ENCODE results near the gene MEIS2.
A peak's percentile ranks its signal among the peaks of the same experiment; 100 is the strongest.

The MEIS2 gene

DNA sequence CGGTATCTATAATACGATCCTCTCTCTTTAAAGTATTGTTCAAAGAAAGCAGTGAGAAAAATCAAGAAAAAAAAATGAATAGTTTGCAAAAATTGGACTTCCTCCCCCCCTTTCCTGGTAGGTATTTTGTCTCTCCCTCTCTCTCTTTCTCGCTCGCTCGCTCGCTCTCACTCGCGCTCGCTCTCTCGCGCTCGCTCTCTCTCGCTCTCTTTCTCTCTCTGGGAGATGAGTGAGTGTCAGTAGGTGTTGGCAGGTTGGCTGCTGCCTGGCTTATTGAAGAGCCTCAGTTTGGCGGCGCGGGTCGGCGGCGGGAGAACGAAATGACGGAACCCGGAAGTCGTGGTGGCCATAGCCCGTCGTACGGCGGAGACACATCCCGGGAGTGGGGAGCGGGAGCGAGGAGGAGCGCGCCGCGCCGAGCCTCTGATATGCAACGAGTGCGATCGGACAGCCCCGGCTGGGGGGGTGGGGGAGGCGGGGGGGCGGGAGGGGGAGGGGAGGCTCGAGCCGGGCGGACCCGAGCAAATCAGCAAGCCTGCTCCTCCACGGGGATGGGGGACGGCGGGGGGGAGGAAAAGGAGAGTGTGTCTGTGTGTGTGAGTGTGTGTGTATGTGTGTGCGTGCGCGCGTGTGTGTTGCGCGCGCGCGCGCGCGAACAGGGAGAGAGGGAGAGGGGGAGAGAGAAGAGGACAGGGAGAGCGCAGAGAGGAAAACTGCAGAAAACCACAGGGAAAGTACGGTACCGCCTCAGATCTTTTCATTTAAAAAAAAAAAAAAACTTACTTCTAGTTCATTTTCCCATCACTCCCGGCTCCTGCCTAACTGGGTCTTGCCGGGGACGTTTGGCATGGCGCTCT lies at the start of gene MEIS2:
MEIS2 (minus strand) TSS at position 441 of the 857 bp plus-strand sequence. CDS start 1,083 bp downstream, outside the sequence.
- DNase-seq, result peak; percentile 34

DNA sequence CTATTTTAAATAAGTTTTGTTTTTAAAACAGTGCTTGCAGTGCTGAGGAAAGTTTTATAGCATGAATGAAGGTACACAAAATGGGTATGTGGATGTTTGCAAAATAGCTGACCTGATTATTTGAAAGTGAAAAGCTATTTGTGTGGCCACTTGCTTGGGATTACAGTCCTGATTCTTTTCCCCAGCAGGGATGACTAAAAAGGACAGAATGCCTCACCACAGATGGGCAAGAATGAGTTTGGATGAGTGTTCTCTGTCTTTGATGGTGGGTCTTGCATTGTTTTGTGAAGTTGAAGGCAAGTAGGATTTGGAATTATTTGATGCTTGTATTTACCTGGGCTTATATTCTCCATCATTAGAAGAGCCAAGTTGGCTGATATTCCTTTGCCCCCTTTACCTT lies 48.8 kb upstream of the MEIS2 start:
- DNase-seq, result no peak

DNA sequence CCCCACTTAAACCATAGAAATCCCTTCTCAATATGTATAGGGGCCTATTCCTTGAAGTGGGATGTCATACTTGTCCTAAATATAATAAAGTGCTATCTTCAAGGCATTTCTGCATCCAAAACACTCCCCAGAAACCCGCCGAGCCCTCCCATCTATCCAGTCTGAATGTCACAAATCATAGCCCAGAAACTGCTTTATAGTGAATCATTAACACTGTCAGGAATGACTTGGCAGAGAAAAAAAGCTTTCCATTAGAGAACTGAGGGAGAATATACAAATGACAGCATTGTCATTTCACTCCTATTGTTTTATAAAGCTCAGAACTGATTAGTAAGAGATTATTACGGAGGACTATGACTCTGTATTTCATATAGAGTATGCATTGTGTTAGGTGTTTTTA lies 48.4 kb upstream of the MEIS2 start:
- no peak for DNase-seq

DNA sequence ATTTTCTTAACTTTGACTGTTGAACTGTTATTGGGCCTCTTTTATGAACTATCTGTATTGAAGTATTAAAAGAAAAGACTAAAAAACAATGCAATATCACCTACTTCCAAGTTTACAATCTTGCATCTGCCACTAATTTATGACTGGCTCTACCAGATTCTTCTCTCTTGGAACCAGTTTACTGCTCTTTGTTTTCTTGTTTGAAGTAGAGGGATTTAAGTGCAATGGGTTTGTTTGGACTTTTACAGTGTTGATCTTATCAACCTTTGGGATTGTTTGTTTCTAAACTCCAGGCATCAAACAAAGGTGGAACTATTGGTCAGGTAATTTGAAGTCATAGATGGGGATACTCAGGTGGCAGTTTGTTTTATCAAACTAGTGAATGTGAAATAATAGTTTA lies 43.0 kb upstream of the MEIS2 start:
- DNase-seq, result no peak

- no peak for DNase-seq
Observed at GRCh38 chr15:37142371-37142770, 42.0 kb upstream of the MEIS2 start.

DNA sequence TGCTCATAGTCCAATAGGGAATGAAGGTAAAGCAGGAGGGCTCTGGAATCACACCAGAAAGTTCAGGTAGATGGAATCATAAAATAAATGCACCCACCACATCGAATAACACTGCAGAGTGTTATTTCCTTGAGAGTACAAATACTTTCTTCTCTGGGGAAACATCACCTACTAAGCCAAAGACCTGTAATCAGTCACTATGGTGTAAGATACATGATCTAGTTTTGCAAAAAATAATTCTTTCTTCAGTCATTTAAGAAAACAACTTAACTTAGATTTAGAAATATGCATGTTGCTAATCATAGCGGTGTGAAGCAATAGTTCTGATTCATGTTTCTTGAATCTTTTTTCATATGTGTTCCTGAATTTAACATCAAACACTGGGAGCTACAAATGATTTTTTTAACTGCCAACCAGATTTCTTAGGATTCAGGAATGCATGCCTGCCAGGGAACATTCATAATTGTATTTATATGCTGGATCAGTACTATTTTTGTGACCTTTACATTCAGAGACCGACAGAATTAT lies 40.2 kb upstream of the MEIS2 start:
- no peak for DNase-seq

GRCh38 chr15:37138591-37139215 lies 38.4 kb upstream of the MEIS2 start:
- no peak for DNase-seq

DNA sequence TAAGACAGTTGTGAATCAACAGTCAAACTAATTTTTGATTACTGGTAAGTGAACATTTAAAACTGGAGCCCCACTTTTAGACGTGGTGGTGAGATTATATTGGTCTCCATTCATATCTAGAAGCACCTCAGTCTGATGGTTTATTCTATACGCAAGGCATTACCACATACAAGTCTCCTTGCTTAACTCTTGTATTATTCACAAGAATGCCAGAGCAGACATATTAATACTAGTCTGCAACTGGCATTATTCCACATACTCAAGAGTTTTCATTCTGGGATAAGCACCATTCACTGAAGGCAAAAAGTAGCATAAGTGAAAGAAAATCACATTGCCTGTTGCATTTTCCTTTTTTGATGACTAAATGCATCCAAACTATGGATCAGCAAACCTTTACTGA lies 36.9 kb upstream of the MEIS2 start:
- no peak for DNase-seq

GRCh38 chr15:37136666-37137065 lies 36.3 kb upstream of the MEIS2 start:
- no peak for DNase-seq

DNA sequence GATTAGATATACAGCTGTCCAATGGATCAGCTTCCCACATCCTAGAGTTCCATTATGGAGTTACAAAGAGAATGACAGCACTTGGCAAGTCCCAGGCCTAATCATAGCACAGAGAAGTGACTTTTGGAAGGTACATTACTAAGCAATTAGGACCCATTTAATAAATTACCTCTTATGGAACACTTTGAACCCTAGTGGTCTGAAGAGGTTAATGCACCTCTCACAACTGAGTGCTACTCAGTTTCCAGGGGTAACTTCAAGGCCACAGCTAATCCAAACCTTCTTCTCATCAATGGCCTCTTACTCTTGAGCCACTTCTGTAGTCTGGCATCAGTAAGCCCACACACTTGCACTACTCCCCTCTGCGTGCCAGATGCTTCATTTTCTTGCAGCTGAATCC lies 34.9 kb upstream of the MEIS2 start:
- no peak for DNase-seq

DNA sequence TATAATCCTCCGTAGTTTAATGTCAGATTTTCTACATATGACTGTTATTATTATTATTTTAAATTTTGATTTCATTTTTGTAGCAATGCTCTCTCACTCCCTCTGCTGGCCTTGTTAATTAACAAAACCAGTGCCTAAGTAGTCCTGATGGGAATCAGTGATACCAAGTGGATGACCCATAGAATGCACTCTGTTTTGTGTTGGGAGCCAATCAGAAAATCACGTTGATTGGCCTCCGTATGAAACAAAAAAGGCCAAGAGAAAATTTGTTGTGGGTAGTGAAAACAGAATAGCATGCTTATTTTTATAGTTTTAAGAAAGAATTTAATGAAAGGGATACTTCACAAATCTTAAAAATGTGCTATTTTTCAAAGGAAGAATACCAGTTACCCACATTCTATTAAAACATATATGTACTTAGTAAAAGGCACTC lies 34.4 kb upstream of the MEIS2 start:
- DNase-seq, result no peak

- DNase-seq, result no peak
Observed at GRCh38 chr15:37134244-37134643, 33.9 kb upstream of the MEIS2 start.

DNA sequence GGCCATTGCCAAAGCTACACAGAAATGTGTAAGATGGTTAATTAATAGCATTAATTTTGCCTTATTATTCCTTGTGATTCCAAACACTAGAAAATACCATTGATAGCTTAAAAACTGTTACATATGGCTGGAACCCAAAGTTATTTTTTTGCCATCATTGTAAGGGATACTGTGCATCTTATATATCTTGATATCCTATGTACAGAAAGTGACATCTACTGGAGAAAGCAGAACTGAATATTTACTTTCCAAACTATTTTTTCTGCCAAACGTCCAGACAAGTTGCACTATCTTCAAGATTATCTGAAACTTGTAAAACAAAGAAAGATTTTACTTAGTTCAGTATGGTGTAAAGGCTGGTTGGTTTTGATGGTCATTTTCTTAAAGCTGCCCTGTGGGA lies 33.3 kb upstream of the MEIS2 start:
- DNase-seq, result no peak

- DNase-seq, result no peak
Observed at GRCh38 chr15:37132826-37133417, 32.6 kb upstream of the MEIS2 start.

DNA sequence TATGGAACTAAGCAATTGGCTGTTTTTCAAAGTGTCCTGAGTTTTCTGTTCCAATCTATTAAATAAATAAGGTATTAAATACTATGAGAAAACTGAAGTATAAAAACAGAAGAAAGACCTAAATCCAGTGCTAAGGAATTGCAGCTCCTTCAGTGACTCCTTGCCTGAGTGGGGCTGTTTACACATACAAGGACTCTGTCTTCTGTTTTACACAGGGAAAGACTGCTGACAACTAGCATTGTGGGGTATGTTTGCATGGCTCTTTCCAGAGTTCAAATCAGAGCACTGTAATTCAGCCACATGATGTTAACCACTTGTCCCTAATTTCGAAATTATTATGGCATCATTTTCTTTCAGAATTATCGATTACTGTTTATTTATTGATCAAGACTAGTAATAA lies 31.3 kb upstream of the MEIS2 start:
- DNase-seq, result no peak

- no peak for DNase-seq
Observed at GRCh38 chr15:37130356-37130755, 30.0 kb upstream of the MEIS2 start.

DNA sequence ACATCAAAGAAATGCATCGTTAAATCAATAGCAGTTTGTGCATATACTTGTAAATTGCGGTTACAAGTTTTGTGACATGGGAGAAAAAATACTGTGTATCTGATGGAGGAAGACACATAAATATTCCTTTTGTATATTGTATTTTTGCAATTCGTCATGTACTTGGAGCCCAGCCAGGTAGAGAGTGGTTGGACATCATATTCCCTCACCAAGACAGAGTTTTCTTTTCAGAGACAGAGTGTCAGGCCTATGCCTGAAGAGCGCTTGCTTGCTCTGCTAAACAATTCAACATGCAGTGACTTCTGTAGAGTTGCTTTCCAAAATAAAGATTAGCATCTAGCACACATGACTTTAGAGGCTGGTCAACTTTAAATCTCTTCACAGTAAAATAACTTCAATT lies 24.8 kb upstream of the MEIS2 start:
- no peak for DNase-seq

DNA sequence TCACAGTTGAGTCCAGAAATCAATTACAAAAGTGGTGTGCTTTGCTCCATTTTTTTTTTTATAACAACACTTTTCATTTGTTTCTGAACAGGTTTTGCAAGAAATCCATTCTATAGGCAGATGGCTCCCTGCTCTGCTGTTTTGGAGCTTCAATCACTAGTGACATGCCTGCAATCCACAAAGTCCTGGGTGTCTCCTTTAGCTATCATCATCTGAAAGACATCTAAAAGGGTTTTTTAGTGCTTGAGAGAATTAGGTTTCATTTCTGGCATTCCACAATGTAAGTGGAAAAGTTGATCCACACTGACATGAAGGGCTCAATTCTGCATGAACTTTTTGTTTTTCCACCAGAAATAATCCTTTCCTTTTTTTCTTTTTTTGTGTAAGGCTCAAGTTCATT lies 24.0 kb upstream of the MEIS2 start:
- no peak for DNase-seq

DNA sequence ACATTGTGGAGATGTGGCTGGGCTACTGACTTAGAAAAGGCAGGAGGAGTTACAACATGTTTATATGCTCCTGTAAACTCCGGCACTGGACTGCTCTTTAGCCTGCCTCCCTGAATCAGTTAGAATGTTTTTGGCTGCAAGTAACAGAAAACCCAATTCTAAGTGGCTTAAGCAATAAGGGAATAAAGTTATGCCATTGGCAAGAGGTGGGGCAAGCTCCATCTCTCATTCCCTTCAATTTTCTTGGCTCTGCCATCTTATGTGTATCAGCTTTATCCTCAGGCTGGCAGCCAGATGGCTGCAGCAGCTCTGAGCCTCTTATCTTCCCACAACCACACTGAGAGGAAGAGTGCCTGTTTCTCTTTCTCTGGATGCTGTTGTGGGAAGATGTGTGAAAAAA lies 22.4 kb upstream of the MEIS2 start:
- no peak for DNase-seq

DNA sequence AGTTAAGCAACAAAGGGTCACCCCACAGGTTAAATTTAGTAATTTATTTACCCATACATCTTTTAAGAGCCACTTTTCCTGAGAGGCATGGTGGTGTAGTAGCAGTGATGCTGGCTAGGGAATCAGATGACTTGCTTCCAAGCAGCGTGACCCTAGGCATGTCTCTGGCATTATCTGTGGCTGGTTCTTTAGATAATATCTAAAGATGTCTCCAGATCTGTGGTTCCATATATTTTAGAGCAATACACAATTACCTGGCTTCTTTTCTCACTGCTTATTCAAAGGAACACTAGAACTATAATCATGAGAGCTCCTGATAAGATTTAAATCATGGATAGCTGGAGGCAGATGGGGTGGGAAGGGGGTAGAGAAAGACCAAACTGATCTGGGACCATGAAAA lies 21.1 kb upstream of the MEIS2 start:
- DNase-seq, result no peak

- no peak for DNase-seq
Observed at GRCh38 chr15:37117030-37117429, 16.7 kb upstream of the MEIS2 start.

- DNase-seq, result no peak
Observed at GRCh38 chr15:37115538-37115937, 15.2 kb upstream of the MEIS2 start.

GRCh38 chr15:37112971-37113670 lies 12.8 kb upstream of the MEIS2 start:
- DNase-seq, result no peak
